ENCODE measurements around the gene BTG2. TPM values are rescaled to one million over a fixed set of nuclear protein-coding genes. Genes with fewer than 3 reads are reported as not detected.

Gene BTG2
- polyA plus RNA-seq, 2 of the 4 experiments (the other 2 are of a cell fraction) = 7.2 to 16.4 TPM

DNA sequence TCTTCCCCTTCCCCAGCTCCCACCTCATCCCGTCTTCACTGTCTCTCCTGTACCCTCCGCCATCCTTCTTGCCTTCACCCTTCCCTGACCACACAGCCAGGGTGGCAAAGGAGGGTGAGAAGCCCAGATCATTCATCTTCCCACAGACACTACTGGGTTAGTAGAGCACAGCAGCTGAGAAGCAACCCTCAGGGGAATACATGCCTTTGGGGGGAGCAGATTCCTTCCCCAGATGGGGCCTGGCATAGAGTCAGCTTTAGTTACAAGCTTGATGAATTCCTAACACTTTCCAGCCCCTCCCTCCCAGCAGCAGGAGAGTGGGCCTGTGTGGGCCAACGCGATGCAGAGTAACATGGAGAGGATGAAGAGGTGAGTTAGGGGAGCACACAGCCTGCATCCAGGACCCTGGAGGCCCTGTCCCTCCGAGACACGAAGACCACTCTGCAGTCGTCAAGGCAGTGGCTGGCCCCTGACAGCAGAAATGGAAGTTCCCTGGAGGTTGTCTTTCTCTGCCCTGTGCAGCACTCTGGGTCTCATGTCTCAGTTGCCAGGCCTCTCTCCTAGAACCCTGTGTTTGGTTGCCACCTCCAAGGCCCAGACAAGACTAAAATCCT is 8.8 kb upstream of the BTG2 start:
- Histone ChIP-seq H3K9me3 (no peaks in the 10 kb centered on the region), H3K27ac (no peak overlapping the region), H3K4me3 (no peak overlapping the region), H3K4me1 (peaks cover 1% of the 10 kb centered on the region), H3K4me2 (no peak overlapping the region)
- FAIRE-seq (no peak), ATAC-seq (no peak), DNase-seq (ENCODE audit: low read depth in 1 of 2, low spot score in 1 of 2) (no peak)
- POLR2A ChIA-PET = no interaction called here
- TF ChIP-seq CEBPB (IDR thresholded peaks at IDR 0.05) (no peak), ZNF302 (CRISPR knock-in tag; IDR thresholded peaks at IDR 0.05) (no peak), GATA3 (IDR thresholded peaks at IDR 0.05; ENCODE audit: borderline replicate concordance) (no peak), EP300 (IDR thresholded peaks at IDR 0.05) (no peak), ESRRA (IDR thresholded peaks at IDR 0.05; ENCODE audit: borderline replicate concordance, low read length) (no peak), HOXB13 (CRISPR knock-in tag; IDR thresholded peaks at IDR 0.05; ENCODE audit: low read depth) (no peak), MAZ (IDR thresholded peaks at IDR 0.05; ENCODE audit: borderline replicate concordance, low read depth, low read length) (no peak), CHD2 (IDR thresholded peaks at IDR 0.05; ENCODE audit: low read length, partially characterized antibody) (no peak)
- TF ChIP-seq, protein P1, sequence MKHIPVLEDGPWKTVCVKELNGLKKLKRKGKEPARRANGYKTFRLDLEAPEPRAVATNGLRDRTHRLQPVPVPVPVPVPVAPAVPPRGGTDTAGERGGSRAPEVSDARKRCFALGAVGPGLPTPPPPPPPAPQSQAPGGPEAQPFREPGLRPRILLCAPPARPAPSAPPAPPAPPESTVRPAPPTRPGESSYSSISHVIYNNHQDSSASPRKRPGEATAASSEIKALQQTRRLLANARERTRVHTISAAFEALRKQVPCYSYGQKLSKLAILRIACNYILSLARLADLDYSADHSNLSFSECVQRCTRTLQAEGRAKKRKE (CRISPR knock-in tag; IDR thresholded peaks at IDR 0.05; ENCODE audit: low read depth) = no peak
- TF ChIP-seq, protein P2, sequence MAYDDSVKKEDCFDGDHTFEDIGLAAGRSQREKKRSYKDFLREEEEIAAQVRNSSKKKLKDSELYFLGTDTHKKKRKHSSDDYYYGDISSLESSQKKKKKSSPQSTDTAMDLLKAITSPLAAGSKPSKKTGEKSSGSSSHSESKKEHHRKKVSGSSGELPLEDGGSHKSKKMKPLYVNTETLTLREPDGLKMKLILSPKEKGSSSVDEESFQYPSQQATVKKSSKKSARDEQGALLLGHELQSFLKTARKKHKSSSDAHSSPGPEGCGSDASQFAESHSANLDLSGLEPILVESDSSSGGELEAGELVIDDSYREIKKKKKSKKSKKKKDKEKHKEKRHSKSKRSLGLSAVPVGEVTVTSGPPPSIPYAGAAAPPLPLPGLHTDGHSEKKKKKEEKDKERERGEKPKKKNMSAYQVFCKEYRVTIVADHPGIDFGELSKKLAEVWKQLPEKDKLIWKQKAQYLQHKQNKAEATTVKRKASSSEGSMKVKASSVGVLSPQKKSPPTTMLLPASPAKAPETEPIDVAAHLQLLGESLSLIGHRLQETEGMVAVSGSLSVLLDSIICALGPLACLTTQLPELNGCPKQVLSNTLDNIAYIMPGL (CRISPR knock-in tag; IDR thresholded peaks at IDR 0.05; ENCODE audit: borderline replicate concordance) = no peak
- TF ChIP-seq, protein P3, sequence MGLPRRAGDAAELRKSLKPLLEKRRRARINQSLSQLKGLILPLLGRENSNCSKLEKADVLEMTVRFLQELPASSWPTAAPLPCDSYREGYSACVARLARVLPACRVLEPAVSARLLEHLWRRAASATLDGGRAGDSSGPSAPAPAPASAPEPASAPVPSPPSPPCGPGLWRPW (IDR thresholded peaks at IDR 0.05) = no peak
- 81% methylated on average over 6 of the region's 7 CpGs for WGBS (ENCODE audit: missing lambda C conversion rate)
- CTCF ChIA-PET = interaction anchor here (1.3 to 6.7 kb wide), 5 partner anchors 24 to 43 kb away, joined by 3 to 36 read pairs (median 6); no protein-coding TSS in a partner anchor

DNA sequence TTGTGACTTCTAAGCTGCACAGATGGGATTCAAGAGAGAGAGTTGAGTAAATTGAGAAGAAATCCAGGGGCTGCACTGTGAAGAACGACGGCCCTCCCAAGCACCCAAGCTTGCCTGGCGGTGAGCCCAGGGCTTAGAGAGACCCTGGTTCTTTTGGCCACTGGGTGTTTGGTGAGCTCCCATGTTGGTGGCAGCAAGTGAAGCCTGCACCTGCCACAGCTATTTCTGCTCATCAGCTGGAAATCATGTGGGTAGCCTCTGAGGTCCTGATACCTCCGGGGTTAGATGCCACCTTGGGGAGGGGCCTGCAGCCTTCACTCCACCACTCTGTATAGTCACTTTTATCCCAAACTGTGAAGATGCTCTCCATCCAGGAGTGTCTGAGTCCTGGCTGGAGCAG is 6.2 kb upstream of the BTG2 start:
- Histone ChIP-seq H3K4me1 (no peaks in the 10 kb centered on the region), H3K4me3 (no peak overlapping the region), H3K4me2 (no peak overlapping the region), H3K9me3 (no peaks in the 10 kb centered on the region), H3K27ac (no peak overlapping the region)
- WGBS (ENCODE audit: missing lambda C conversion rate) = 70% methylated on average over 4 of the region's 4 CpGs
- ChIA-PET POLR2A (interaction anchor here (1.0 kb wide), 1 partner anchor 9 kb away, joined by 3 read pairs; no protein-coding TSS in a partner anchor), CTCF (interaction anchor here (0.8 to 4.3 kb wide), 7 partner anchors 13 to 260 kb away, joined by 3 to 19 read pairs (median 5); no protein-coding TSS in a partner anchor)
- ATAC-seq (no peak), FAIRE-seq (no peak), DNase-seq (ENCODE audit: low read depth in 1 of 2, low spot score in 1 of 2) (no peak)
- TF ChIP-seq TP53 (CRISPR knock-in tag; IDR thresholded peaks at IDR 0.05) (no peak), ZC3H11A (IDR thresholded peaks at IDR 0.05) (no peak), CEBPB (IDR thresholded peaks at IDR 0.05) (no peak), RCOR1 (IDR thresholded peaks at IDR 0.05; ENCODE audit: low read depth, low read length) (no peak), CHD4 (IDR thresholded peaks at IDR 0.05; ENCODE audit: borderline replicate concordance) (no peak), FOSB (CRISPR knock-in tag; IDR thresholded peaks at IDR 0.05) (no peak), MYC (IDR thresholded peaks at IDR 0.05; ENCODE audit: borderline replicate concordance, low read length) (no peak), MAFK (IDR thresholded peaks at IDR 0.05; ENCODE audit: partially characterized antibody) (no peak), RAD21 (conservative IDR thresholded peaks at IDR 0.05 in 1 of 2, IDR thresholded peaks at IDR 0.05 in 1 of 2) (no peak), SREBF2 (IDR thresholded peaks at IDR 0.05) (no peak), SMC3 (IDR thresholded peaks at IDR 0.05) (no peak), EP300 (IDR thresholded peaks at IDR 0.05) (no peak), NR3C1 (IDR thresholded peaks at IDR 0.05) (no peak), NPAS2 (CRISPR knock-in tag; IDR thresholded peaks at IDR 0.05; ENCODE audit: borderline replicate concordance) (no peak)
- TF ChIP-seq, protein P4, sequence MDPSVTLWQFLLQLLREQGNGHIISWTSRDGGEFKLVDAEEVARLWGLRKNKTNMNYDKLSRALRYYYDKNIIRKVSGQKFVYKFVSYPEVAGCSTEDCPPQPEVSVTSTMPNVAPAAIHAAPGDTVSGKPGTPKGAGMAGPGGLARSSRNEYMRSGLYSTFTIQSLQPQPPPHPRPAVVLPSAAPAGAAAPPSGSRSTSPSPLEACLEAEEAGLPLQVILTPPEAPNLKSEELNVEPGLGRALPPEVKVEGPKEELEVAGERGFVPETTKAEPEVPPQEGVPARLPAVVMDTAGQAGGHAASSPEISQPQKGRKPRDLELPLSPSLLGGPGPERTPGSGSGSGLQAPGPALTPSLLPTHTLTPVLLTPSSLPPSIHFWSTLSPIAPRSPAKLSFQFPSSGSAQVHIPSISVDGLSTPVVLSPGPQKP (IDR thresholded peaks at IDR 0.05; ENCODE audit: low read depth, low read length) = no peak
- TF ChIP-seq, protein P5, sequence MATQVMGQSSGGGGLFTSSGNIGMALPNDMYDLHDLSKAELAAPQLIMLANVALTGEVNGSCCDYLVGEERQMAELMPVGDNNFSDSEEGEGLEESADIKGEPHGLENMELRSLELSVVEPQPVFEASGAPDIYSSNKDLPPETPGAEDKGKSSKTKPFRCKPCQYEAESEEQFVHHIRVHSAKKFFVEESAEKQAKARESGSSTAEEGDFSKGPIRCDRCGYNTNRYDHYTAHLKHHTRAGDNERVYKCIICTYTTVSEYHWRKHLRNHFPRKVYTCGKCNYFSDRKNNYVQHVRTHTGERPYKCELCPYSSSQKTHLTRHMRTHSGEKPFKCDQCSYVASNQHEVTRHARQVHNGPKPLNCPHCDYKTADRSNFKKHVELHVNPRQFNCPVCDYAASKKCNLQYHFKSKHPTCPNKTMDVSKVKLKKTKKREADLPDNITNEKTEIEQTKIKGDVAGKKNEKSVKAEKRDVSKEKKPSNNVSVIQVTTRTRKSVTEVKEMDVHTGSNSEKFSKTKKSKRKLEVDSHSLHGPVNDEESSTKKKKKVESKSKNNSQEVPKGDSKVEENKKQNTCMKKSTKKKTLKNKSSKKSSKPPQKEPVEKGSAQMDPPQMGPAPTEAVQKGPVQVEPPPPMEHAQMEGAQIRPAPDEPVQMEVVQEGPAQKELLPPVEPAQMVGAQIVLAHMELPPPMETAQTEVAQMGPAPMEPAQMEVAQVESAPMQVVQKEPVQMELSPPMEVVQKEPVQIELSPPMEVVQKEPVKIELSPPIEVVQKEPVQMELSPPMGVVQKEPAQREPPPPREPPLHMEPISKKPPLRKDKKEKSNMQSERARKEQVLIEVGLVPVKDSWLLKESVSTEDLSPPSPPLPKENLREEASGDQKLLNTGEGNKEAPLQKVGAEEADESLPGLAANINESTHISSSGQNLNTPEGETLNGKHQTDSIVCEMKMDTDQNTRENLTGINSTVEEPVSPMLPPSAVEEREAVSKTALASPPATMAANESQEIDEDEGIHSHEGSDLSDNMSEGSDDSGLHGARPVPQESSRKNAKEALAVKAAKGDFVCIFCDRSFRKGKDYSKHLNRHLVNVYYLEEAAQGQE (IDR thresholded peaks at IDR 0.05) = no peak
- TF ChIP-seq, protein P1 (CRISPR knock-in tag; IDR thresholded peaks at IDR 0.05; ENCODE audit: low read depth) = no peak

All from A549 (cell line).